Activated CD8-positive, alpha-beta T cell treated with anti-CD3 and anti-CD28 coated beads, Interleukin-2, amount 10 ng/mL, durations not matched to agents 7 days and 5 days (primary cell): Measurements from ENCODE around the gene FMN2. TPM values are rescaled to one million over a fixed set of nuclear protein-coding genes. Genes with fewer than 3 reads are reported as not detected.
"Not testable (repeated sequence)": the region's sequence is repeated elsewhere in the genome, so short reads cannot be mapped to it uniquely, and the experiment has no call there.

Experiments
- ATAC-seq: fragments of 150-1000 bp; cut with Tn5 transposase; one replicate; pipeline ENCODE4 v1.10.0; 2021; ENCODE audit warnings: moderate library complexity
- CTCF ChIA-PET: fragments of 350-600 bp; sonication (Branson Sonifier 250); formaldehyde crosslinking; loops from one replicate; lab custom pipeline; 2021; ENCODE audit warnings: antibody characterized with exemption; lab: Charles Lee
- POLR2A ChIA-PET: fragments of 350-600 bp; sonication (Branson Sonifier 250); formaldehyde crosslinking; loops from one replicate; lab custom pipeline; 2021; ENCODE audit warnings: antibody characterized with exemption; lab: Charles Lee
- DNase-seq: peaks from one replicate; pipeline ENCODE4 v3.0.0-alpha.2; 2020
- H3K27ac Mint-ChIP-seq: one replicate; pipeline ENCODE4 v1.8.0; 2021; ENCODE audit warnings: mild to moderate bottlenecking, mixed read lengths
- H3K27me3 Mint-ChIP-seq: one replicate; pipeline ENCODE4 v1.8.0; 2021; ENCODE audit warnings: low read depth, mixed read lengths
- H3K36me3 Mint-ChIP-seq: one replicate; pipeline ENCODE4 v1.8.0; 2021; ENCODE audit warnings: low read depth, mixed read lengths
- H3K4me1 Mint-ChIP-seq: one replicate; pipeline ENCODE4 v1.8.0; 2021; ENCODE audit warnings: low read depth, mixed read lengths
- H3K4me3 Mint-ChIP-seq: one replicate; pipeline ENCODE4 v1.8.0; 2021; ENCODE audit warnings: mild to moderate bottlenecking, mixed read lengths
- H3K9me3 Mint-ChIP-seq: one replicate; pipeline ENCODE4 v1.8.0; 2022; ENCODE audit warnings: mixed read lengths; ENCODE audit not compliant: insufficient read depth
- total RNA-seq, 2 experiments: library from RNA; stranded (reverse); gene quantifications; one replicate each; pipeline ENCODE4 v1.2.3, GENCODE V29; 2021

The FMN2 gene
- total RNA-seq, 2 experiments from 2014 or later, result not detected

DNA sequence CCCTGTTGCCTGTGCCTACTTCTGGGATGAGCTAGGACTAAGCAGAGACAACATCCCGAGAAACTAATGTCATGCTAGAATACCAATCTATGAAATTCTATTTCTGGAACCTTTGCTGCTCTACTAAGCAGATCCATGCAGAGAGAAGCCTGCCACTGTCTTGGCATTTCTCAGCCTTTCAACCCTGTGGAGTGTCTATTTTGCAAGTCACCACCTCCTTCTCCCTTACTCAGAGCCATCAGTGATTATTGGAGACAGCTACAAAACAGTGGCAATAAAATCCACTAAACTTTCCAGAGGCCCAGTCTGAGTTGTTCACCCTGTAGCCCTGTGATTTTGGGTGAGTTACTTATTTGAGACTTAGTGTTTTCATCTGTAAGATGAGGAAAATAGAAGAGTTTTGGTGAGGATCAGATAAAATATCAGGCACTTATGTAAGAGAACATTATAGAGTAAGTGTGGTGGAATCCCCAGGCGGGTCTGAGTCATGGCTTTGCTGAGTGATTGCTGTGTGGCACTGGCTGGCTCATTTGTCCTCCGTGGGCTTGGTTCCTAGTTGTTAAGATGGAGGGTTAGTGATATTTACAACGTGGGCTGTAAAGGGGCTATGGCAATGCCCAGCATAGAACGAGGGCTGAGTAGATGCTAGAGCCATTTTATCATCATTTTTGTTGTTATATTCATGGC is 61.1 kb downstream of the FMN2 start:
- H3K27me3 Mint-ChIP-seq, result no peaks in the 10 kb centered on the region
- POLR2A ChIA-PET, result no interaction called here
- no peaks in the 10 kb centered on the region for H3K4me1 Mint-ChIP-seq
- no peak overlapping the region for H3K27ac Mint-ChIP-seq
- CTCF ChIA-PET, result no interaction called here
- no peaks in the 10 kb centered on the region for H3K9me3 Mint-ChIP-seq
- H3K36me3 Mint-ChIP-seq, result no peaks in the 10 kb centered on the region
- no peak overlapping the region for H3K4me3 Mint-ChIP-seq
- ATAC-seq, result no peak
- DNase-seq, result no peak

DNA sequence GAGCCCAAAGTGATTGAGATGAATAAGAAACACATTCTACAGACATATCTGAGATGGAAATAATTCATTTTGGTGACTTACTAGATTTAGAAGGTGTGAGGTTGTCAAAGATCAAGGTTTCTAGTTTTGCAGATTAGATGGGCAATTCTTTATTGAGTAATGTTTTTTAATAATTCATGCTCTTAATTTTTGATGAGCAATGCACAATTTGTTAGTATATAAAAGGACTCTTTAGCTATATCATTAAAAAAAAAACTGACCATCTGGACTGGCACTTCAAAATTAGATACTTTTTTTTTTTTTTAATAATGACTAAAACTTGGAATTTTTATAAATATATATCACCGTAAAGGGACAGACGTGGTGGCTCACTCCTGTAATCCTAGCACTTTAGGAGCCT is 63.9 kb downstream of the FMN2 start:
- CTCF ChIA-PET, result interaction anchor here (0.6 kb wide), 1 partner anchor 664 kb away, joined by 3 read pairs; no protein-coding TSS in a partner anchor
- no peaks in the 10 kb centered on the region for H3K9me3 Mint-ChIP-seq
- no peak for ATAC-seq
- no peak overlapping the region for H3K4me3 Mint-ChIP-seq
- H3K27me3 Mint-ChIP-seq, result no peaks in the 10 kb centered on the region
- H3K36me3 Mint-ChIP-seq, result no peaks in the 10 kb centered on the region
- POLR2A ChIA-PET, result no interaction called here
- no peak overlapping the region for H3K27ac Mint-ChIP-seq
- H3K4me1 Mint-ChIP-seq, result no peaks in the 10 kb centered on the region
- no peak for DNase-seq

DNA sequence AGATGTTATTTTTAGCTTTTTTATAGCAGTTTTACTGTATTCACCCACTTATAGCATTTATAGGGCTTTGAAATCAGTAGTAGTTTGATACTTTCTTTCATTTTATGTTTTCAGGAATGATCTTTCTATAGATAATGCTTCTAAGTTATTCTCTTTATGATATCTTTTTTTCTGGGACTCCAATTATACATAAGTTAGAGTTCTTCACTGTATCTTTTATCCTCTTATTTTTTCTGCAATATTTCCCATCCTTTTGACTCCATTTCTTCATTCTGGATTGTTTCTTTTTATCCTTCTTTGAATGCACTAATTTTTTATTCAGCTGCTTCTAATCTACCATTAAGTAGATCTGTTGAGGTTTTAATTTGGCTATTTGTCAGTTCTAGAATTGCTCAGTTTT is 73.1 kb downstream of the FMN2 start:
- H3K27ac Mint-ChIP-seq, result no peak overlapping the region
- POLR2A ChIA-PET, result no interaction called here

DNA sequence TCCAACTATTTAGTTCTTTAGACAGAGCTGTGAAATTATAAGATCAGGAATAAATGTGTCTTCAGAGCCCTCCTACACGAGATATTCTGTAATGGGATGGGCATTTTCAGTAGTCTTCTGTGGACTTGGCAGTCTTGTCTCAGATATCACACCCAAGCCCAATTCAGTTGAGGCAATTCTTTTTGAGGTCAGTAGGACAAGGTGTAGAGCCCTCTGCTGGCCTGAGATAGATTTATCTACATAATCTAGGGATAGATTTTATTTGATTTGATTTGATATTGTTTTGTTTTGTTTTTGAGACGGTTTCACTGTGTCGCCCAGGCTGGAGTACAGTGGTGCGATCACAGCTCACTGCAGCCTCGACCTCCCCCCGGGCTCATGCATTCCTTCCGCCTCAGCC is 77.5 kb downstream of the FMN2 start:
- H3K27ac Mint-ChIP-seq, result no peak overlapping the region
- no peaks in the 10 kb centered on the region for H3K36me3 Mint-ChIP-seq
- peaks cover 4% of the 10 kb centered on the region for H3K9me3 Mint-ChIP-seq
- no peak overlapping the region for H3K4me3 Mint-ChIP-seq
- CTCF ChIA-PET, result interaction anchor here (1.4 kb wide), 1 partner anchor 11 kb away, joined by 3 read pairs; no protein-coding TSS in a partner anchor
- no peaks in the 10 kb centered on the region for H3K27me3 Mint-ChIP-seq
- no peak for DNase-seq
- POLR2A ChIA-PET, result no interaction called here
- ATAC-seq, result no peak
- H3K4me1 Mint-ChIP-seq, result no peaks in the 10 kb centered on the region

More for the DNA sequence above, 73.1 kb downstream of the FMN2 start:
- peaks cover 4% of the 10 kb centered on the region for H3K9me3 Mint-ChIP-seq
- H3K4me1 Mint-ChIP-seq, result no peaks in the 10 kb centered on the region
- H3K27me3 Mint-ChIP-seq, result no peaks in the 10 kb centered on the region
- DNase-seq (no peak), ATAC-seq (no peak)
- H3K36me3 Mint-ChIP-seq, result no peaks in the 10 kb centered on the region
- CTCF ChIA-PET, result no interaction called here
- H3K4me3 Mint-ChIP-seq, result no peak overlapping the region

DNA sequence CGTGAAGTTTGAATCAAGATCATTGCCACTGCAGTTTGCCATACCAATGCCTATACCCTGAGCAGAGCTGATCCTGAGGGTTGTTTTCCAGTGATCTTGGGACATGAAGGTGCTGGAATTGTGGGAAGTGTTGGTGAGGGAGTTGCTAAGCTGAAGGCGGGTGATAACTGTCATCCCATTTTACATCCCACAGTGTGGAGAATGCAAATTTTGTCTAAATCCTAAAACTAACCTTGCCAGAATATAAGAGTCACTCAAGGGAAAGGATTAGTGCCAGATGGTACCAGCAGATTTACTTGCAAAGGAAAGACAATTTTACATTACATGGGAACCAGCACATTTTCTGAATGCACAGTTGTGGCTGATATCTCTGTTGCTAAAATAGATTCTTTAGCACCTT is 78.6 kb downstream of the FMN2 start:
- Mint-ChIP-seq H3K9me3 (no peaks in the 10 kb centered on the region), H3K4me3 (no peak overlapping the region), H3K27ac (no peak overlapping the region), H3K36me3 (no peaks in the 10 kb centered on the region), H3K4me1 (no peaks in the 10 kb centered on the region), H3K27me3 (no peaks in the 10 kb centered on the region)
- no peak for DNase-seq
- CTCF ChIA-PET, result interaction anchor here (0.6 kb wide), 1 partner anchor 18 kb away, joined by 3 read pairs; no protein-coding TSS in a partner anchor
- POLR2A ChIA-PET, result no interaction called here
- no peak for ATAC-seq

DNA sequence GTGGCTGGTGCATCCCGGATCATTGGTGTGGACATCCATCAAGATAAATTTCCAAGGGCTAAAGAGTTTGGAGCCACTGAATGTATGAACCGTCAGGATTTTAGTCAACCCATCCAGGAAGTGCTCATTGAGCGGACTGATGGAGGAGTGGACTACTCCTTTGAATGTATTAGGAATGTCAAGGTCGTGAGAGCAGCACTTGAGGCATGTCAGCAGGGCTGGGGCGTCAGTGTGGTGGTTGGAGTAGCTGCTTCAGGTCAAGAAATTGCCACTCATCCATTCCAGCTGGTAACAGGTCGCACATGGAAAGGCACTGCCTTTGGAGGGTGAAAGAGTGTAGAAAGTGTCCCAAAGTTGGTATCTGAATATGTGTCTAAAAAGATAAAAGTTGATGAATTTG is 79.1 kb downstream of the FMN2 start:
- DNase-seq, result no peak
- Mint-ChIP-seq H3K4me3 (no peak overlapping the region), H3K36me3 (no peaks in the 10 kb centered on the region), H3K4me1 (no peaks in the 10 kb centered on the region), H3K27ac (no peak overlapping the region), H3K9me3 (no peaks in the 10 kb centered on the region), H3K27me3 (no peaks in the 10 kb centered on the region)
- no peak for ATAC-seq
- ChIA-PET CTCF (no interaction called here), POLR2A (no interaction called here)

DNA sequence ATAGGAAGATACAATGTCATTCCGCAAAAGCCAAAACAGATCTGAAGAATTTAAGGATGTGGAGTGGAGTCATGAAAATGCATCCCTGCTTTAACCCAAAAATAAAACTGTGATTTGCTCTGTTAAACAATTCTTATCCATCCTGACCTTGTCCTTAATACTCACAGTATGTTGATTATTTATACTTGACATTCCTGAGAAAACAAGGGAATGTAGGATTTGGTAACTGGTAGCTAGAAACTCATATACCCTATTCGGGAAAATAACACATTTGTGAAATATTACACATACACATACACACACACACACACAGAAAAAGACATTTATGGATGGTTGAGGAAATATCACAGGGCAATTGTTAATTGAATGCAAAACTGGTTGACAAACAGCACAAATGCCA is 80.2 kb downstream of the FMN2 start:
- POLR2A ChIA-PET, result no interaction called here
- CTCF ChIA-PET, result no interaction called here
- no peak for ATAC-seq

DNA sequence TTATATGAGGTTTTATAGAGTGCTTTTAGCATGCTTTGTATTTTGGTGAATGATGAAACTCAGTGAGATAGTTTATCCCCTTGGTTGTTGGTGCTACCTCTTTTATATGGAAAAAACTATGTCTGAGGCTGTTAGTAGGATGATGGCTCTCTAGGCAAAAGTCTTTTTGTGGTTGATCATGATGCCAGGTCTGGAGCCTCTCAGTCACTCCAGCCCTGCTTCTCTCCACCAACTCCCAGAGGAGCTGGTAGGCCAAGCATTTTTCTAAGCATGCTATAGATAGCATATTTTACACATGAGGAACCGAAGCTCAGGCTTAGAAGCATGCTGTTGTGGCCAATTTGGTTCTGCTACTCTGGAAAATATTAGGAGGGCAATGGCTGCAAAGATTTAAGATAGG is 82.2 kb downstream of the FMN2 start:
- CTCF ChIA-PET, result no interaction called here

More for the DNA sequence above, 80.2 kb downstream of the FMN2 start:
- H3K27ac Mint-ChIP-seq, result no peak overlapping the region
- DNase-seq, result no peak
- no peak overlapping the region for H3K4me3 Mint-ChIP-seq
- no peaks in the 10 kb centered on the region for H3K27me3 Mint-ChIP-seq
- no peaks in the 10 kb centered on the region for H3K9me3 Mint-ChIP-seq
- H3K36me3 Mint-ChIP-seq, result no peaks in the 10 kb centered on the region
- H3K4me1 Mint-ChIP-seq, result no peaks in the 10 kb centered on the region

DNA sequence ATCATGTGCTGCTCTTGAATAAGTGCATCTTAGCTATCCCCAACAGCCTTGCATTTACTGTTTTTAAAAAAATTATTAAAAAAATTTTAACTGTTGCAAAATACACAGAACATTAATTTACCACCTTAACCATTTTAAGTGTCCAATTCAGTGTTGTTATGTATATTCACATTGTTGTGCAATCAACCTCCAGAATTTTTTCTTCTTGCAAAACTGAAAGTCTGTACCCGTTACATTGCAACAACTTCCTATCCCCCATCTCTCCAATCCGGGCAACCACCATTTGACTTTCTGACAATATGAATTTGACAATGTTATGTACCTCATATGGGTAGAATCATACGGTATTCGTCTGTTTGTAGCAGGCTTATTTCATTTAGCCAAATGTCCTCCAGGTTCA is 83.1 kb downstream of the FMN2 start:
- no peak overlapping the region for H3K4me3 Mint-ChIP-seq
- POLR2A ChIA-PET, result no interaction called here
- no peaks in the 10 kb centered on the region for H3K27me3 Mint-ChIP-seq

More for the DNA sequence above, 82.2 kb downstream of the FMN2 start:
- no peaks in the 10 kb centered on the region for H3K9me3 Mint-ChIP-seq
- no peaks in the 10 kb centered on the region for H3K4me1 Mint-ChIP-seq
- no peak for DNase-seq
- H3K4me3 Mint-ChIP-seq, result no peak overlapping the region
- no peak overlapping the region for H3K27ac Mint-ChIP-seq
- POLR2A ChIA-PET, result no interaction called here
- ATAC-seq, result no peak
- H3K27me3 Mint-ChIP-seq, result no peaks in the 10 kb centered on the region
- H3K36me3 Mint-ChIP-seq, result no peaks in the 10 kb centered on the region

DNA sequence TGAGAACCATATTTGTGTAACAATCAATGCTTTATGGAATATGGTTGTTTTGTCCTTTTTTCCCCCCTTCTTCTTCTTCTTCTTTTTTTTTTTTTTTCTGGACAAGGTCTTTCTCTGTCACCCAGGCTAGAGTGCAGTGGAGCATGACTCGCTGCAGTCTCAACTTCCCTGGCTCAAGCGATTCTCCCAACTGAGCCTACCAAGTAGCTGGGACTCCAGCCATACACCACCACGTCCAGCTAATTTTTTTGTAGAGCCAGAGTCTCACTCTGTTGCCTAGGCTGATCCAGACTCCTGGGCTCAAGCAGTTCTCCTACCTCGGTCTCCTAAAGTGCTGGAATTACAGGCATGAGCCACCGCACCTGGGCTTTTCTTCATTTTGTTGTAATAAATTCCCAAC is 86.7 kb downstream of the FMN2 start:
- no peak for DNase-seq
- no peak for ATAC-seq
- ChIA-PET POLR2A (no interaction called here), CTCF (no interaction called here)
- Mint-ChIP-seq H3K27me3 (no peaks in the 10 kb centered on the region), H3K27ac (no peak overlapping the region), H3K4me1 (no peaks in the 10 kb centered on the region), H3K9me3 (no peaks in the 10 kb centered on the region), H3K4me3 (no peak overlapping the region), H3K36me3 (no peaks in the 10 kb centered on the region)

More for the DNA sequence above, 83.1 kb downstream of the FMN2 start:
- Mint-ChIP-seq H3K9me3 (no peaks in the 10 kb centered on the region), H3K4me1 (no peaks in the 10 kb centered on the region), H3K36me3 (no peaks in the 10 kb centered on the region), H3K27ac (no peak overlapping the region)
- DNase-seq (no peak), ATAC-seq (no peak)
- CTCF ChIA-PET, result no interaction called here

DNA sequence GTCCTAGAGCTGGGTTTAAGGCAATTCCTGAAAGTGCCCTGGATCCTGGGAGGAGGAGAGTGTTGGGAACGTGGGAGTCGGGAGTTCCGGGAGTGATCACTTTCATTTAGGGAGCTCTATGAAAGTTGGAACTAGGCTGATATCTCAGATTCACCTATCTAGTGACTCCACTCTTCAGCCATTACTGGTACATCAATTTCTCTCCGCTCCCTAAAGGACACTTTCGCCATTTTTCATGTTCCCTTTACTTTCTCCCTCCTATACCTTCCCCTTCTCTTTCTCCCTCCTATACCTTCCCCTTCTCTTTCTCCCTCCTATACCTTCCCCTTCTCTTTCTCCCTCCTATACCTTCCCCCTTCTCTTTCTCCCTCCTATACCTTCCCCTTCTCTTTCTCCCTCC is 93.0 kb downstream of the FMN2 start:
- CTCF ChIA-PET, DNase-seq, H3K4me1 Mint-ChIP-seq, H3K27me3 Mint-ChIP-seq, H3K9me3 Mint-ChIP-seq, H3K4me3 Mint-ChIP-seq, POLR2A ChIA-PET, H3K36me3 Mint-ChIP-seq, H3K27ac Mint-ChIP-seq, ATAC-seq: not testable (repeated sequence)

DNA sequence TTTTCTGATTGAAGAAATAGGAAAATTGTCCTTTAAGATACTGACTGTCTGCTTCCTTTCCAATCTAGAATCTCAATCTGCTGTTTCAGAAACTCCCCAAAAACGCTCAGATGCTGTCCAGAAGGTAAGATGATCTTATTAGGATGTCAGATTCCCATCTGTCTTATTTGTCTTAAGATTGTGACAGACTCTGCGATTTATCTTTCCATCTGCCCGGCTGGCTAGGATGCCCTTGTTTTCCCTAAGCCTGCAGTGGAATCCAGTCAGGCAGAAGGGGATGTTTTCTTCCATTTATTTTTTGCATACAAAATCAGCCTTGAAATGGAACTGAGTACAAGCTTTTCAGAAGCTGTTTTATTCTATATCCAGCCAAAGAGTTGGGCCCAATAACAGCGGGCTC is 96.5 kb downstream of the FMN2 start:
- no peak overlapping the region for H3K27ac Mint-ChIP-seq
- no peak overlapping the region for H3K4me3 Mint-ChIP-seq
- ChIA-PET POLR2A (no interaction called here), CTCF (interaction anchor here (0.9 to 1.2 kb wide), 2 partner anchors 12 to 18 kb away, joined by 3 read pairs; no protein-coding TSS in a partner anchor)
- no peaks in the 10 kb centered on the region for H3K27me3 Mint-ChIP-seq
- DNase-seq (no peak), ATAC-seq (no peak)
- H3K4me1 Mint-ChIP-seq, result no peaks in the 10 kb centered on the region
- H3K9me3 Mint-ChIP-seq, result no peaks in the 10 kb centered on the region
- no peaks in the 10 kb centered on the region for H3K36me3 Mint-ChIP-seq
